Measurements from ENCODE around the gene PHACTR4. TPM values are rescaled to one million over a fixed set of nuclear protein-coding genes. Genes with fewer than 3 reads are reported as not detected.
"Not testable (repeated sequence)": the region's sequence is repeated elsewhere in the genome, so short reads cannot be mapped to it uniquely, and the experiment has no call there.

PHACTR4 gene
- total and polyA plus RNA-seq, 2 donors (not counting 3 experiments of a cell fraction or from before 2014, with no cell fraction given): 25.4 to 61.0 TPM

DNA sequence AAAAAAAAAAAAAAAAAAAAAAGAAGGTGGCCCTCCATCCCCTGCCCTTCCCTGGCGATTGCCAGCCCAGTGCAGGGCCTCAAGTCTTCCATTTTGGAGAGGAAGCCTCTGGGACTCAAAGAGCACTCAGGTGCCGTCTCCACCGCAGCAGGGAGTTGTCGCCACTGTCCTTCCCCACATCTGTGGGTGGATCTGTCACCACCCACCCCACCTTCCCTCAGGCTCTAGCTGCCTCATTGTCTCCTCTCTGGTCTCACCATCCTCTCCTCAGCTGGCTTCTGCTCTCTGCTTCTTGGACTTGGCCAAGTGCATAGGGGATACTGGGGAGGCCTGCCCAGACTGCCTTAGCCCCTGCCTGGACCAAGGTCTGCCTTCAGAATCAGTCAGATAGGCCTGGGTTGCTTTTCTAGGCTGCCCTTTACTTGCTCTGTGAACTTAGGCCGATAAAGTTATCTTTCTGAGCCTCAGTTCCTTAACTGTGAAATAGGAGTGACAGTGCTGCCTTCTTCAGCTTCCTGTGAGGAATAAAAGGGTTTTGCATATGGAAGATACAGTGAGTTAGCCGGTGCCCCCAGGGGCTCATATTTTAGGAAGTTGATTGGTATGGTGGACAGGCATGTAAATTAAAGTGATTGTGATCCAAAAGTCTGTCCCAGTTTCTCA is 152.1 kb downstream of the PHACTR4 start:
- Histone ChIP-seq H3K79me2 (ENCODE audit: control insufficient read depth, insufficient read depth, low read length) (peaks cover 73% of the 10 kb centered on the region), H3K4me2 (ENCODE audit: insufficient read depth, low read length) (no peak overlapping the region), H3K4me3 (replicated peaks in 1 of 3; ENCODE audit: insufficient read depth in 1 of 3, low read depth in 1 of 3, low read length in 3 of 3) (no peak overlapping the region), H3K27me3 (ENCODE audit: control insufficient read depth in 2 of 2, insufficient read depth in 2 of 2, low read length in 2 of 2) (no peaks in the 10 kb centered on the region), H3K4me1 (ENCODE audit: control insufficient read depth, extremely low read depth, insufficient read depth, low read length) (peaks cover 14% of the 10 kb centered on the region), H4K20me1 (replicated peaks; ENCODE audit: control insufficient read depth, extremely low read depth, insufficient read depth, low read length) (no peaks in the 10 kb centered on the region), H3K27ac (ENCODE audit: insufficient read depth, low read depth, low read length) (no peak overlapping the region), H3K9me3 (replicated peaks; ENCODE audit: control insufficient read depth, insufficient read depth, low read length) (no peaks in the 10 kb centered on the region), H3K36me3 (ENCODE audit: control insufficient read depth in 2 of 2, extremely low read depth in 1 of 2, insufficient read depth in 2 of 2, low read length in 2 of 2) (no peaks in the 10 kb centered on the region), H3K9ac (replicated peaks; ENCODE audit: extremely low read depth, insufficient read depth, low read length) (no peak overlapping the region), H3K9me1 (replicated peaks; ENCODE audit: control insufficient read depth, extremely low read depth, insufficient read depth, low read length) (no peaks in the 10 kb centered on the region), H2AFZ (ENCODE audit: low read depth, low read length) (no peak overlapping the region)
- intact Hi-C loops (cut with micrococcal nuclease) (no loop called here), dilution Hi-C loops (cut with MboI; ENCODE audit: extremely low pct_ligation_motif_present, low sequenced_read_pairs) (no loop called here)
- no TSS peak for BruUV-seq (replicated peaks)
- TF ChIP-seq FOS (IDR thresholded peaks at IDR 0.05; ENCODE audit: borderline replicate concordance, insufficient read depth, low read length) (no peak), POLR2AphosphoS5 (IDR thresholded peaks at IDR 0.05; ENCODE audit: insufficient read depth, low read depth, low read length) (no peak), MAX (IDR thresholded peaks at IDR 0.05; ENCODE audit: insufficient read depth, insufficient read length) (no peak), EZH2 (IDR thresholded peaks at IDR 0.05; ENCODE audit: borderline replicate concordance, low read depth, low read length, severe bottlenecking) (no peak), GATA2 (IDR thresholded peaks at IDR 0.05; ENCODE audit: insufficient read depth, insufficient read length, low read depth, low read length) (no peak), JUN (IDR thresholded peaks at IDR 0.05; ENCODE audit: borderline replicate concordance, insufficient read depth, insufficient read length, low read depth) (no peak), POLR2A (IDR thresholded peaks at IDR 0.05; ENCODE audit: low read depth, low read length) (no peak), MYC (IDR thresholded peaks at IDR 0.05; ENCODE audit: low read depth, low read length) (no peak)
- TF ChIP-seq, protein P1, sequence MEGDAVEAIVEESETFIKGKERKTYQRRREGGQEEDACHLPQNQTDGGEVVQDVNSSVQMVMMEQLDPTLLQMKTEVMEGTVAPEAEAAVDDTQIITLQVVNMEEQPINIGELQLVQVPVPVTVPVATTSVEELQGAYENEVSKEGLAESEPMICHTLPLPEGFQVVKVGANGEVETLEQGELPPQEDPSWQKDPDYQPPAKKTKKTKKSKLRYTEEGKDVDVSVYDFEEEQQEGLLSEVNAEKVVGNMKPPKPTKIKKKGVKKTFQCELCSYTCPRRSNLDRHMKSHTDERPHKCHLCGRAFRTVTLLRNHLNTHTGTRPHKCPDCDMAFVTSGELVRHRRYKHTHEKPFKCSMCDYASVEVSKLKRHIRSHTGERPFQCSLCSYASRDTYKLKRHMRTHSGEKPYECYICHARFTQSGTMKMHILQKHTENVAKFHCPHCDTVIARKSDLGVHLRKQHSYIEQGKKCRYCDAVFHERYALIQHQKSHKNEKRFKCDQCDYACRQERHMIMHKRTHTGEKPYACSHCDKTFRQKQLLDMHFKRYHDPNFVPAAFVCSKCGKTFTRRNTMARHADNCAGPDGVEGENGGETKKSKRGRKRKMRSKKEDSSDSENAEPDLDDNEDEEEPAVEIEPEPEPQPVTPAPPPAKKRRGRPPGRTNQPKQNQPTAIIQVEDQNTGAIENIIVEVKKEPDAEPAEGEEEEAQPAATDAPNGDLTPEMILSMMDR (IDR thresholded peaks at IDR 0.05; ENCODE audit: extremely low read depth in 1 of 2, insufficient read depth in 1 of 2, low read depth in 1 of 2, low read length in 2 of 2): no peak
- CTCF ChIA-PET: interaction anchor here (0.9 kb wide), 1 partner anchor 83 kb away, joined by 3 read pairs; no protein-coding TSS in a partner anchor
- DNase-seq (ENCODE audit: low read depth, low spot score): no peak
- POLR2A ChIA-PET: interaction anchor here (0.7 to 1.9 kb wide), 3 partner anchors 24 to 58 kb away, joined by 3 to 9 read pairs (median 4); no protein-coding TSS in a partner anchor
- no peak for FAIRE-seq

DNA sequence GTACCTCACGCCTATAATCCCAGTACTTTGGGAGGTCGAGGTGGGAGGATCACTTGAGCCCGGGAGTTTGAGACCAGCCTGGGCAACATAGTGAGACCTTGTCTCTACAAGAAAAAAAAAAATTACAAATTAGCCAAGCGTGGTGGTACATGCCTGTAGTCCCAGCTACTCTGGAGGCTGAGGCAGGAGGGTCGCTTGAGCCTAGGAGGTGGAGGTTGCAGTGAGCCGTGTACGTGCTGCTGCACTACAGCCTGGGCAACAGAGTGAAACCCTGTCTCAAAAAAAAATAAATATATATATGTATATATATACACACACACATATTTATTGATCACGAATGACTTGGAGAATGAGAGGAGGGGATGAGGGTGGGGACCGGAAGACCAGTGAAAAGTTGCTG is 153.0 kb downstream of the PHACTR4 start:
- H3K79me2 ChIP-seq (ENCODE audit: control insufficient read depth, insufficient read depth, low read length): peaks cover 81% of the 10 kb centered on the region
- intact Hi-C loops (cut with micrococcal nuclease); BruUV-seq (replicated peaks); H4K20me1 ChIP-seq (replicated peaks; ENCODE audit: control insufficient read depth, extremely low read depth, insufficient read depth, low read length); H3K9ac ChIP-seq (replicated peaks; ENCODE audit: extremely low read depth, insufficient read depth, low read length); H3K9me3 ChIP-seq (replicated peaks; ENCODE audit: control insufficient read depth, insufficient read depth, low read length); H3K4me3 ChIP-seq (replicated peaks in 1 of 3; ENCODE audit: insufficient read depth in 1 of 3, low read depth in 1 of 3, low read length in 3 of 3); H3K27me3 ChIP-seq (ENCODE audit: control insufficient read depth in 2 of 2, insufficient read depth in 2 of 2, low read length in 2 of 2); H3K9me1 ChIP-seq (replicated peaks; ENCODE audit: control insufficient read depth, extremely low read depth, insufficient read depth, low read length); FAIRE-seq; H3K27ac ChIP-seq (ENCODE audit: insufficient read depth, low read depth, low read length); H2AFZ ChIP-seq (ENCODE audit: low read depth, low read length); H3K4me2 ChIP-seq (ENCODE audit: insufficient read depth, low read length); DNase-seq (ENCODE audit: low read depth, low spot score); dilution Hi-C loops (cut with MboI; ENCODE audit: extremely low pct_ligation_motif_present, low sequenced_read_pairs); H3K36me3 ChIP-seq (ENCODE audit: control insufficient read depth in 2 of 2, extremely low read depth in 1 of 2, insufficient read depth in 2 of 2, low read length in 2 of 2): not testable (repeated sequence)
- POLR2A ChIA-PET: interaction anchor here (0.7 to 1.9 kb wide), 3 partner anchors 23 to 57 kb away, joined by 3 to 9 read pairs (median 4); no protein-coding TSS in a partner anchor
- CTCF ChIA-PET: interaction anchor here (0.9 kb wide), 2 partner anchors 83 to 355 kb away, joined by 3 read pairs; no protein-coding TSS in a partner anchor
- H3K4me1 ChIP-seq (ENCODE audit: control insufficient read depth, extremely low read depth, insufficient read depth, low read length): peaks cover 11% of the 10 kb centered on the region

Data from endothelial cell of umbilical vein (primary cell).